GM11168 (cell line): ENCODE measurements around the gene ZNF516.

Experiments
- in situ Hi-C: fragments of 300-500 bp; cut with MboI; formaldehyde crosslinking; loops from one replicate; pipeline ENCODE4 v1.12.0; 2022; ENCODE audit warnings: low sequenced_read_pairs; ENCODE audit not compliant: unreplicated experiment

Gene ZNF516

DNA sequence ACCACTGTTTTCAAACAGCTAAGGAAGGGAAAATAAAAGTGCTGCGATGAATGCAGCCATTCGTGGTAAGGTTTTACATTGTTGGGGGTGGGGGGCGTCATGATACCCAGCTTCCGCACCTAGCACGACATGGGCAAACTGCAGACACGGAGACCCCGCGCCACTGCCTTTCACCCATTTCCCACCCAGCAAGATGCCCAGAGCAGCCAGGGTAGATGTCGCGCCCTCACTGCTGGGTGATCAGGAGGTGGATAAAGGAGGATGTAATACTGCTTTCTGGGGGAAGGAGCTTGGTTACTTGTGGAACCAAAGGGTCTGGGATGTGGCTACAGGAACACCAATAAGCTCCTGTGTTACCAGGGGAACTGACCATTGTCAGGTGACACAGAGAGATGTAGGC, 138.4 kb downstream of the ZNF516 start:
- in situ Hi-C loops = no loop called here

DNA sequence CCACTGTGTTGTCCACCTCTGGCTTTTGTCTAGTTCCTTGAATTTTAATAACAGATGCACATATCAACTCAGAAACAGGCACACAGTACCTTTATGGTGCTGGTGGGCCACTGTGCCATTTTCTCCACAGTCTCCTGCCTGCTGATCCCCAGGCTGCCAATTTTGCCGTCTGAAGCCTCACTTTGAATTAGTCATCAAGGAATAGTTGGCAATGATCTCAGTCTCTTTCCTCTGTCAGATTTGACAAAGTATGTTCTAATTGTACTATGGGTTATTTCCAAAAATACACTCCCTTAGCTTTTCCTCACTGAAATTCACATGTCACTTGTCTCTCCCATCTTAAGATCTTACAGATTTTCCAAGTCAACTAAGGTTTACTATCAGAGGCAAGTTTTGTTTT, 140.7 kb downstream of the ZNF516 start:
- in situ Hi-C loops = no loop called here

- in situ Hi-C loops = no loop called here
Observed at GRCh38 chr18:76353500-76353899, 141.5 kb downstream of the ZNF516 start.

DNA sequence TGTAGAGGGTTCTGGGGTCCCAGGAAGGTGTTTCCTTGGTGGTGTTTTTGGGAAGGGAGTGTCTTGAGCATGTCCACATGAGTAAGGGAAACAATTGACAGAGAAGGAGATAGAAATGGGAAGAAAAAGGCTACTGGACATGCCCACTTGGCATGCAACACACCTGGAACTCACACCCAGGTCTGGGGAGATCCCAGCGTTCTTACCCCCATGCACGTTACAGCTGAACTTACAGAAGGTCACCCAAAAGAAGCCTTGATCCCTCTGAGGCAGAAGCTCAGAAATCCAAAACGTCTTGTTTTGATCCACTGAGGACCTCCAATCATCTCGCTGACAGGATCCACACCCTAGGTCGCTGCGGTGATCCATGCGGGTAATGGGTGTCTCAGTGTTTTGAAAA, 142.0 kb downstream of the ZNF516 start:
- in situ Hi-C loops = no loop called here

DNA sequence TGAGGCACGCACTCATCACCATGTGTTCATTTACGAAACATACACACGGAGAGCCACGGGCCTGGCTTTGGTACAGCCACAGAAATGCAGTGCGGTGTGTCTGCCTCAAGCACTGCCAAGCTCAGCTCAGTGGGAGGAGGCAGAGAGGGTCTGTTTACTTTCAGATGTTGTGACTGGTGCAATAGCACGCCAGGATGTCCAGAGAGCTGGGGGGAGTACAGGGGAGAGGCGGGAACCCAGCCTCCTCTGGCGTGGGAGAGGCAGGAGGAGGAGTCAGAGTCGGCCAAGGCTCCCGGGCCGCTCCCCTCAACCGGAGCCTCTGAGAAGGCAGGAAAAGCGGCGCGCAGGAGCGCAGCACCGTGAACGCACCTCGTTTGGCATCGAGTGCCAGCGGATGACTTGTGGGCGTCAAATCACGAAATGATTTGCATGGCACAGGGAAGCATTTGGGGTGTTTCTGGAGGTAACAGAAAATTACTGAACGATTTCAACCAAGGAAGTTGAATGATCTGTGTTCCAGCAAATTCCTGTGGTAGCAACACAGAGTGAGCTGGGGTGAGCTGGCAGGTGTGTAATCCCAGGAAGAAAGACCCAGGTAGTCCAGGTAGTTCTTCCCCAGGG, 143.0 kb downstream of the ZNF516 start:
- in situ Hi-C loops = no loop called here

GRCh38 chr18:76350134-76351025, 144.7 kb downstream of the ZNF516 start:
- in situ Hi-C loops = no loop called here

- in situ Hi-C loops = no loop called here
Observed at GRCh38 chr18:76349067-76349715, 145.9 kb downstream of the ZNF516 start.

- in situ Hi-C loops = no loop called here
Observed at GRCh38 chr18:76348267-76349066, 146.6 kb downstream of the ZNF516 start.

- in situ Hi-C loops = no loop called here
Observed at GRCh38 chr18:76347341-76347740, 147.7 kb downstream of the ZNF516 start.

DNA sequence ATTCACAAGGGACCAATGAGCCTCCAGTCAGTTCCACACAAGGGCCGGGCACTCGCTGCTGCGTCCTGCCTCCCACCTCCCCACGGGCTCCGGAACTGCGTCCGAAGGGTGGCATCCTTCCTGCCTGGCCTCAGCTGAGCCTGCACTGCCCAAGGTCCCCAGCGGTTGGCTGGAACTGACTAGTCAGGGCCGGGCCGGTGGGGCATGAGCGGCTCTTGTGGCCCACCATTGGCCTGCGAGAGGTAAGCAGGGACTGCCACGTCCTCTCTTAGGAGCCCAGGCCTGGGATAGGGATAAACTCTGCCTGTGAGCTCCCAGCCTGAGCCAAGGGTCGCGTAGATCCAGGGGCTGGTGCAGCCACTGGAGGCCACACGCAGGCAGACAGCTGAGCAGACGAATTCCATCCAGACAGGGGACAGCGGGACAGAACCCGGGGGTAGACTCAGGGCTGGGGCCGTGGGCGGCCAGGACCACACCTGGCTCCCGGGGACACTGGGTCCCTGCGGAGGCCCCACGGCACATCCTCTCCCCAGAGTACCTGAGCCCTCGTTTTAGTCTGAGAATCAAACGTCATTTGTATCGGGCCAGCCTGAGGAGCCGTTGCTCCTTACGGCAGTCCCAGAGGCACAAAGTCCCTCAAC, 148.4 kb downstream of the ZNF516 start:
- in situ Hi-C loops = no loop called here

DNA sequence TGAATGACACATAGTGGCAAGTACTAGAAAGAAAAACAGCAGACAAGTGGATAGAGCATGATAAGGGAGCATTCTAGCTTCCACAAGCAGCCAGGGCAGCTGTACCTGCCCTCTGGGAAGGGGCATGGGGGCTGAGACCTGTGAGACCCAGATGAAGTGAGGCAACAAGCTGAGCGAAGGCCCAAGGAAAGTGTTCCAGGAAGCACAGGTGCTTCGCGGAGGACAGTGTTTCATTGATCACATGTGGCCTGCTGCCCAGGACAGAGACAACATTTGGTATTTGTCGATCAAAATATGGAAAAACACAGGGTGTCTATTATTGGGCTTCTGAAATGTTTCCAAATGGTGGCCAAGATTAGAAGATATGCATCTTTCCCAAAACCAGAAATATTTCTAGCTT, 149.1 kb downstream of the ZNF516 start:
- in situ Hi-C loops = no loop called here

DNA sequence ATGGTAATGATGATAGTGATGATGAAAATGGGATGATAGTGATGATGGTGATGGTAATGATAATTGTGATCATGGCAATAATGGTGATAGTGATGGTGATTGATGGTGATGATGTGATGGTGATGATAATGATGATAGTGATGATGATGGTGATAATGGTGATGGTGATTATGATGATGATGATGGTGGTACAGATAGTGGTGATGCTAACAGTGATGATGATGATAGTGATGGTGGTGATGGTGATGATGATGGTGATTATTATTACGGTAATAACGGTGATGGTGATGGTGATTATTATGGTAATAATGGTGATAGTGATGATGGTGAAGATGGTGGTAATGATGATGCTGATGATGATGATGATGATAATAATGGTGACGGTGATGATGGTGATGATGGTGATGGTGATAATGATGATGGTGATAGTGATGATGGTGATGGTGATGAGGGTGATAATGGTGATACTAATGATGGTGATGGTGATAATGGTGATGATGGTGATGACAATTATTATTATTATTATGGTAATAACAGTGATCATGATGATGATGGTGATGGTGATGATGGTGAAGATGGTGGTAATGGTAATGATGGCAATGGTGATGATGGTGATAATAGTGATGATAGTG, 151.0 kb downstream of the ZNF516 start:
- in situ Hi-C loops = no loop called here

- in situ Hi-C loops = no loop called here
Observed at GRCh38 chr18:76340410-76340809, 154.6 kb downstream of the ZNF516 start.

- in situ Hi-C loops = no loop called here
Observed at GRCh38 chr18:76339246-76339620, 155.8 kb downstream of the ZNF516 start.

DNA sequence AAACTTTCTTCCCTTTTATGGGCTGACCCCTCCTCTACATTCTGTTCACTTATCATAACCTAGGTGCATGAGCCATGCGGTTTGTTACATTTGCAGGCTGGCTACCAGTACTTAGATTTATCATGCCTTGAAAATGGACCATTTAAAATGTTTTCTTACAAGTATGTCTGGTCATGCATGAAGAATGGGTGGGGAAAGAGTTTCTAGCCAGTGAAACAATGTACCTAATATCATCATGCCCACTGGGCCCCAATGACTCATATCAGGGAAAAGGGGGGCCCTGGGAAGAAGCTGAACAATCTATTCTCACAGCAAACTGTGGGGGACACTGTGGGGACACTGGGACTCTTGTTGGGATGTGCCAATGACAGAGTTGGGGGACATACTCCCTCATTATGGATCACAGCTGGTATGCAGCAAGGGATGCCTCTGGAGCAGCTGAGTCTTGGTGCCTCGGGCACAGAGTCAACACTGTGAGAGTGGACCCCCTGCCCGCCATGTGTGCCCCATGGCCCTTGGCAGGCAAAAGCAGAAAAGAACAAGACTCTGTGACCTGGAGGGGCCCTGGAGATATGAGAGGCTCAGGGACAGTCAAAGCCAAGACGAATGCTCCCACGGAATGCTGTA, 156.3 kb downstream of the ZNF516 start:
- in situ Hi-C loops = no loop called here

GRCh38 chr18:76338088-76338487, 157.0 kb downstream of the ZNF516 start:
- in situ Hi-C loops = no loop called here

- in situ Hi-C loops = no loop called here
Observed at GRCh38 chr18:76335859-76336640, 159.0 kb downstream of the ZNF516 start.

DNA sequence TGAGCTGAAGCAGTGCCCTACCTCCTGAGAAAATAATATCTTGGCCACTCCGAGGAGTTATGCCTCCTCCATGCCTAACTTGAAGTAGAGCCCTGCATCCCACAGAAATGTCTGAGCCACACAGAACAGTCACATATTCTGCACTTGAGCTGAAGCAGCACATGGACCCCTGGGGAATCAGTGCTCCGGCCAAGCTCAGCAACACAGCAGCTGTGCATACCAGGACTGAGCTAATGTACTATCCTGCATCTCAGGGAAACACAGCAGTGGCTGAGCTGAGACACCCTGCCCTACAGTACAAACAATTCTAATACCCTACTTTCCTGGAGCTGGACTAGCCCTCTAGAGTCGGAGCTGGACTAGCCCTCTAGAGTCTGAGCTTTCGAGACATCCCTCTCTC, 166.9 kb downstream of the ZNF516 start:
- in situ Hi-C loops = no loop called here
